Kidney epithelial cell (primary cell): ENCODE results near the gene ZNF544. TPM values are rescaled to one million over a fixed set of nuclear protein-coding genes. Genes with fewer than 3 reads are reported as not detected.

Source experiments
- DNase-seq: peaks from one replicate; pipeline ENCODE4 v3.0.0-alpha.2; 2010; ENCODE audit warnings: low read depth
- H3K27me3 ChIP-seq: 2 replicates; pipeline ENCODE4 v1.6.0; 2011; ENCODE audit warnings: low read length; ENCODE audit not compliant: control insufficient read depth, insufficient read depth
- H3K36me3 ChIP-seq: 2 replicates; pipeline ENCODE4 v1.5.1; 2011; ENCODE audit warnings: low read length; ENCODE audit not compliant: control insufficient read depth, insufficient read depth
- H3K4me3 ChIP-seq: 2 replicates; pipeline ENCODE4 v1.5.1; 2011; ENCODE audit warnings: low read depth, mild to moderate bottlenecking, control low read depth, low read length
- CTCF ChIP-seq: IDR thresholded peaks from 2 replicates; pipeline ENCODE4 v1.5.1; 2011; ENCODE audit warnings: mild to moderate bottlenecking, moderate library complexity, low read length, control low read depth, inconsistent platforms; ENCODE audit not compliant: insufficient read depth, poor library complexity, severe bottlenecking
- total RNA-seq: library from RNA; depleted of rRNA; stranded (reverse); fragments of >200 nt; gene quantifications from 2 replicates; pipeline ENCODE4 v1.2.3, GENCODE V29; 2015

The ZNF544 gene
- 34.4 and 40.6 TPM in 2 replicates for total RNA-seq

DNA sequence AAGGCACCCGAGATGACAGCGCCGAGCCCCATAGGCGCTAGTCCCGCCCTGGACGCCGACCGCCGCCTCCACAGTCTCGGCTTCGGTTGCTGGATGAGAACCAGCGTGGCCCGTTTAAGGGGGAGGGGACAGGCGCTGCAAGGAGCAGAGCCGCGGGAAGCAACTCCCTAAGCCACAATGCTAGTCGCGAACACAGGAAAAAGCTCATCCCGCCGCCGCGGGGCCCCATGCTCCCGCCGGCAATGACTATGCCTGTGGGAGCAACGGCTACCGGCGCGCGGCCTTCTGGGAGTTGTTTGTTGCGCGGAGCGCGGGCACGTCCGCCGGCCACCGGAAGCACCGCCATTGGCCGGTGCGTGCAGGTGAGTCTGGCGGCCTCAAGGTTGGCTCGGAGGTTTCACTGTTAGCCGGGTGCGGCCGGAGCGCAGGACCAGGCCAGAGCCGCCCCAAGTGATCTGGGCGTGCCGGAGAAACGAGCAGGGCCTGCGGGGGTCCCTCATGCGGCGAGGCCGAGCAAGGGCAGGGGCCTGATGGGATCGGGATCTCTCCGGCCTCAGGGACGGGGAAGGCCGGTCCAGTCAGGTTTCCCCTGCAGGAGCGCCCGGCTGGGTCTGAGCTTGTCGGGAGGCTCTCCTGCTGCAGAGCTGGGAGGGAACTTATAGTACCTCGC is at the start of gene ZNF544:
Gene ZNF544, plus strand, starts transcription at position 330 of the 670 bp plus-strand sequence. CDS start 15,110 bp downstream, outside the sequence.
- H3K4me3 ChIP-seq: peak within 1 kb of the TSS; percentile 86
- DNase-seq: peak; percentile 23
- H3K27me3 ChIP-seq: no peaks in the 10 kb centered on the region
- TF ChIP-seq CTCF: peak; percentile 28
- H3K36me3 ChIP-seq: peaks cover 8% of the 10 kb centered on the region

- peak overlapping the region; percentile 77 for H3K4me3 ChIP-seq
- no peak for DNase-seq
- TF ChIP-seq CTCF: peak; percentile 32
- H3K36me3 ChIP-seq: peaks cover 4% of the 10 kb centered on the region
- H3K27me3 ChIP-seq: no peaks in the 10 kb centered on the region
These were observed 46.7 kb upstream of the ZNF544 start for GRCh38 chr19:58181902-58182576.

DNA sequence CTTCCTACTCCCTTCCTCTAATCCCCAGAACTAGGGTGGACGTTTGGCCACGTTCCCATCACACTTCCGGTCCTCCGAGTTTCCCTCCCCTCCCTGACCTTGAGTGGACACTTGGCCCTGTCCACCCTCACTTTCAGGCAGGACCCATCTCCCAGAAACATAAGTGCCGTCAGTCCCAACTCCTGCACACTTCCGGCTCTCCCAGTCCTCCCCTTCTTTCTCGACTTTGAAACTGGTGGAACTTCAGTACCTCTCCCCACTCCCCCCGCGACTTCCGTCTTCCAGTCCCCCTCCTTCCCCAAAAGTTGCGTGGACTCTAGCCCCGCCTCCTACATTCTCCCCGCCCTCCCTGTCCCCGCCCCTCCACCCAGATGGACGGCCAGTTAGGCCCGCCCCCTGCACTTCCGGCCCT is 46.1 kb upstream of the ZNF544 start:
- Histone ChIP-seq H3K27me3 (no peaks in the 10 kb centered on the region), H3K4me3 (peak overlapping the region; percentile 77), H3K36me3 (peaks cover 4% of the 10 kb centered on the region)
- no peak for TF ChIP-seq CTCF
- no peak for DNase-seq

GRCh38 chr19:58182989-58183816 is 45.5 kb upstream of the ZNF544 start, which contains the start of gene ZNF274:
Gene ZNF274 (plus strand): TSS chr19:58183061. CDS start chr19:58183966, 905 bp downstream.
- H3K36me3 ChIP-seq: peaks cover 4% of the 10 kb centered on the region

GRCh38 chr19:58183817-58184215 is 44.9 kb upstream of the ZNF544 start:
- no peak for TF ChIP-seq CTCF
- Histone ChIP-seq H3K4me3 (peak overlapping the region; percentile 77), H3K36me3 (peaks cover 4% of the 10 kb centered on the region), H3K27me3 (no peaks in the 10 kb centered on the region)
- no peak for DNase-seq

More at GRCh38 chr19:58182989-58183816, 45.5 kb upstream of the ZNF544 start, which contains the start of gene ZNF274:
- Histone ChIP-seq H3K27me3 (no peaks in the 10 kb centered on the region), H3K4me3 (peak within 1 kb of the TSS; percentile 77)
- DNase-seq: peak; percentile 52
- no peak for TF ChIP-seq CTCF
